ENCODE measurements around the gene ENPP7. TPM values are rescaled to one million over a fixed set of nuclear protein-coding genes. Genes with fewer than 3 reads are reported as not detected.

ENPP7 gene
- total and polyA plus RNA-seq, 4 donors: 0.31 TPM; not detected in 3

GRCh38 chr17:79781736-79782575 lies 51.2 kb downstream of the ENPP7 start:
- 49 to 63% methylated on average over 27 of the region's 27 CpGs for WGBS, 2 donors

GRCh38 chr17:79783891-79784290 lies 53.1 kb downstream of the ENPP7 start:
- TF ChIP-seq CTCF (IDR thresholded peaks at IDR 0.05; ENCODE audit: control extremely low read depth, extremely low read depth): no peak
- no peak overlapping the region for H3K9ac ChIP-seq (ENCODE audit: insufficient read depth in 1 of 2, low read length in 2 of 2)
- 94 to 99% methylated on average over 18 of the region's 18 CpGs for WGBS, 2 donors
- no peaks in the 10 kb centered on the region for H3K9me3 ChIP-seq (ENCODE audit: control insufficient read depth in 4 of 4, insufficient read depth in 3 of 4, low read length in 3 of 4)
- H3K27ac ChIP-seq (ENCODE audit: low read depth in 1 of 2, low read length in 1 of 2): no peak overlapping the region
- peaks cover 0 to 18% (median 10%) of the 10 kb centered on the region in 3 donors for H3K27me3 ChIP-seq (ENCODE audit: control insufficient read depth in 3 of 3, insufficient read depth in 3 of 3, low read length in 2 of 3)
- no peak overlapping the region for H3K4me3 ChIP-seq
- H3K4me1 ChIP-seq (ENCODE audit: control insufficient read depth in 5 of 5, insufficient read depth in 5 of 5, low read length in 5 of 5): peaks cover 0 to 13% (median 1%) of the 10 kb centered on the region in 5 donors
- no peak for ATAC-seq (ENCODE audit: insufficient read depth, low FRiP score)
- H3K36me3 ChIP-seq (ENCODE audit: control insufficient read depth in 4 of 4, insufficient read depth in 4 of 4, low read length in 4 of 4): peaks cover 0 to 16% (median 6%) of the 10 kb centered on the region in 4 donors
- peak in 1 of 3 donors; percentile 10 for DNase-seq

More at GRCh38 chr17:79781736-79782575, 51.2 kb downstream of the ENPP7 start:
- DNase-seq (peak in 1 of 3 donors; percentile 1), ATAC-seq (ENCODE audit: insufficient read depth, low FRiP score) (no peak)
- Histone ChIP-seq H3K9ac (ENCODE audit: insufficient read depth in 1 of 2, low read length in 2 of 2) (no peak overlapping the region), H3K27me3 (ENCODE audit: control insufficient read depth in 3 of 3, insufficient read depth in 3 of 3, low read length in 2 of 3) (peaks cover 0 to under 1% (median 0%) of the 10 kb centered on the region in 3 donors), H3K4me3 (no peak overlapping the region), H3K36me3 (ENCODE audit: control insufficient read depth in 4 of 4, insufficient read depth in 4 of 4, low read length in 4 of 4) (peaks cover 0 to 16% (median 6%) of the 10 kb centered on the region in 4 donors), H3K9me3 (ENCODE audit: control insufficient read depth in 4 of 4, insufficient read depth in 3 of 4, low read length in 3 of 4) (no peaks in the 10 kb centered on the region), H3K27ac (ENCODE audit: low read depth in 1 of 2, low read length in 1 of 2) (no peak overlapping the region), H3K4me1 (ENCODE audit: control insufficient read depth in 5 of 5, insufficient read depth in 5 of 5, low read length in 5 of 5) (peaks cover 0 to 20% (median 4%) of the 10 kb centered on the region in 5 donors)
- TF ChIP-seq CTCF (IDR thresholded peaks at IDR 0.05; ENCODE audit: control extremely low read depth, extremely low read depth): no peak

- no peaks in the 10 kb centered on the region for H3K9me3 ChIP-seq (ENCODE audit: control insufficient read depth in 4 of 4, insufficient read depth in 3 of 4, low read length in 3 of 4)
Observed at GRCh38 chr17:79784353-79785016, 53.7 kb downstream of the ENPP7 start.

More at GRCh38 chr17:79784353-79785016, 53.7 kb downstream of the ENPP7 start:
- DNase-seq: peak in 1 of 3 donors; percentile 10
- ATAC-seq (ENCODE audit: insufficient read depth, low FRiP score): no peak
- H3K27ac ChIP-seq (ENCODE audit: low read depth in 1 of 2, low read length in 1 of 2): no peak overlapping the region
- H3K9ac ChIP-seq (ENCODE audit: insufficient read depth in 1 of 2, low read length in 2 of 2): no peak overlapping the region
- peaks cover 0 to 13% (median 0%) of the 10 kb centered on the region in 5 donors for H3K4me1 ChIP-seq (ENCODE audit: control insufficient read depth in 5 of 5, insufficient read depth in 5 of 5, low read length in 5 of 5)
- peaks cover 0 to 16% (median 6%) of the 10 kb centered on the region in 4 donors for H3K36me3 ChIP-seq (ENCODE audit: control insufficient read depth in 4 of 4, insufficient read depth in 4 of 4, low read length in 4 of 4)
- TF ChIP-seq CTCF (IDR thresholded peaks at IDR 0.05; ENCODE audit: control extremely low read depth, extremely low read depth): no peak
- H3K27me3 ChIP-seq (ENCODE audit: control insufficient read depth in 3 of 3, insufficient read depth in 3 of 3, low read length in 2 of 3): peaks cover 0 to 23% (median 15%) of the 10 kb centered on the region in 3 donors
- 95 to 96% methylated on average over 31 of the region's 31 CpGs for WGBS, 2 donors
- no peak overlapping the region for H3K4me3 ChIP-seq
